Stimulated activated naive CD8-positive, alpha-beta T cell treated with anti-CD3 and anti-CD28 coated beads, Interleukin-15, Interleukin-2, amounts not matched to agents 100 ng/mL and 50 ng/mL, for 24 hours (primary cell): Measurements from ENCODE around the gene ADM5.
A peak's percentile ranks its signal among the peaks of the same experiment; 100 is the strongest.

Experiments used
- H3K27ac Mint-ChIP-seq: one replicate; pipeline ENCODE4 v1.8.0; 2021; ENCODE audit warnings: mild to moderate bottlenecking, mixed read lengths
- H3K27me3 Mint-ChIP-seq: one replicate; pipeline ENCODE4 v1.8.0; 2021; ENCODE audit warnings: mixed read lengths
- H3K36me3 Mint-ChIP-seq: one replicate; pipeline ENCODE4 v1.8.0; 2021; ENCODE audit warnings: low read depth, mixed read lengths
- H3K4me1 Mint-ChIP-seq: one replicate; pipeline ENCODE4 v1.8.0; 2021; ENCODE audit warnings: low read depth, mixed read lengths
- H3K4me3 Mint-ChIP-seq: one replicate; pipeline ENCODE4 v1.8.0; 2021; ENCODE audit warnings: mild to moderate bottlenecking, mixed read lengths
- H3K9me3 Mint-ChIP-seq: one replicate; pipeline ENCODE4 v1.8.0; 2021; ENCODE audit warnings: mixed read lengths

The ADM5 gene

GRCh38 chr19:49667473-49667872, 21.9 kb upstream of the ADM5 start:
- Mint-ChIP-seq H3K4me3 (peak overlapping the region; percentile 97), H3K36me3 (peaks cover 22% of the 10 kb centered on the region), H3K27ac (peak overlapping the region; percentile 93), H3K27me3 (no peaks in the 10 kb centered on the region), H3K9me3 (no peaks in the 10 kb centered on the region), H3K4me1 (peaks cover 46% of the 10 kb centered on the region)

- Mint-ChIP-seq H3K36me3 (peaks cover 20% of the 10 kb centered on the region), H3K27ac (no peak overlapping the region), H3K4me1 (peaks cover 27% of the 10 kb centered on the region), H3K4me3 (no peak overlapping the region), H3K9me3 (no peaks in the 10 kb centered on the region), H3K27me3 (no peaks in the 10 kb centered on the region)
Measured at GRCh38 chr19:49669516-49669915, 19.9 kb upstream of the ADM5 start.

- Mint-ChIP-seq H3K27me3 (no peaks in the 10 kb centered on the region), H3K9me3 (no peaks in the 10 kb centered on the region), H3K27ac (no peak overlapping the region), H3K4me3 (no peak overlapping the region), H3K36me3 (peaks cover 22% of the 10 kb centered on the region), H3K4me1 (peaks cover 19% of the 10 kb centered on the region)
Measured at GRCh38 chr19:49672131-49672919, 17.1 kb upstream of the ADM5 start.

- Mint-ChIP-seq H3K27me3 (no peaks in the 10 kb centered on the region), H3K36me3 (peaks cover 29% of the 10 kb centered on the region), H3K4me3 (peak overlapping the region; percentile 98), H3K9me3 (no peaks in the 10 kb centered on the region), H3K4me1 (peaks cover 44% of the 10 kb centered on the region), H3K27ac (peak overlapping the region; percentile 94)
Measured at GRCh38 chr19:49676136-49676783, 13.1 kb upstream of the ADM5 start.

- H3K9me3 Mint-ChIP-seq, result no peaks in the 10 kb centered on the region
- H3K36me3 Mint-ChIP-seq, result peaks cover 28% of the 10 kb centered on the region
- H3K4me1 Mint-ChIP-seq, result peaks cover 43% of the 10 kb centered on the region
- no peaks in the 10 kb centered on the region for H3K27me3 Mint-ChIP-seq
- peak overlapping the region; percentile 100 for H3K27ac Mint-ChIP-seq
- peak overlapping the region; percentile 98 for H3K4me3 Mint-ChIP-seq
Measured at GRCh38 chr19:49676784-49677230, 12.6 kb upstream of the ADM5 start.

GRCh38 chr19:49677231-49677900, 12.0 kb upstream of the ADM5 start, which contains the start of gene PRMT1:
Gene PRMT1, plus strand, starts transcription at chr19:49677271. Its CDS starts 10 bp downstream, at chr19:49677281.
- peak within 1 kb of the TSS; percentile 98 for H3K4me3 Mint-ChIP-seq
- H3K27ac Mint-ChIP-seq, result peak within 1 kb of the TSS; percentile 100
- H3K9me3 Mint-ChIP-seq, result no peaks in the 10 kb centered on the region
- peaks cover 43% of the 10 kb centered on the region for H3K4me1 Mint-ChIP-seq
- no peaks in the 10 kb centered on the region for H3K27me3 Mint-ChIP-seq
- H3K36me3 Mint-ChIP-seq, result peaks cover 32% of the 10 kb centered on the region

GRCh38 chr19:49677901-49678674, 11.3 kb upstream of the ADM5 start:
- Mint-ChIP-seq H3K4me3 (peak overlapping the region; percentile 98), H3K9me3 (no peaks in the 10 kb centered on the region), H3K36me3 (peaks cover 39% of the 10 kb centered on the region), H3K4me1 (peaks cover 44% of the 10 kb centered on the region), H3K27ac (peak overlapping the region; percentile 92), H3K27me3 (no peaks in the 10 kb centered on the region)

GRCh38 chr19:49678985-49679770, 10.2 kb upstream of the ADM5 start:
- H3K9me3 Mint-ChIP-seq, result no peaks in the 10 kb centered on the region
- H3K27me3 Mint-ChIP-seq, result no peaks in the 10 kb centered on the region
- peaks cover 44% of the 10 kb centered on the region for H3K4me1 Mint-ChIP-seq
- peak overlapping the region; percentile 98 for H3K4me3 Mint-ChIP-seq
- peak overlapping the region; percentile 84 for H3K27ac Mint-ChIP-seq
- peaks cover 45% of the 10 kb centered on the region for H3K36me3 Mint-ChIP-seq

- peaks cover 44% of the 10 kb centered on the region for H3K4me1 Mint-ChIP-seq
- H3K9me3 Mint-ChIP-seq, result no peaks in the 10 kb centered on the region
- peak overlapping the region; percentile 98 for H3K4me3 Mint-ChIP-seq
- peaks cover 47% of the 10 kb centered on the region for H3K36me3 Mint-ChIP-seq
- no peaks in the 10 kb centered on the region for H3K27me3 Mint-ChIP-seq
- peak overlapping the region; percentile 84 for H3K27ac Mint-ChIP-seq
Measured at GRCh38 chr19:49679771-49680413, 9.5 kb upstream of the ADM5 start.

- Mint-ChIP-seq H3K9me3 (no peaks in the 10 kb centered on the region), H3K4me1 (peaks cover 44% of the 10 kb centered on the region), H3K27me3 (no peaks in the 10 kb centered on the region), H3K27ac (peak overlapping the region; percentile 84), H3K36me3 (peaks cover 55% of the 10 kb centered on the region), H3K4me3 (peak overlapping the region; percentile 98)
Measured at GRCh38 chr19:49680421-49681351, 8.7 kb upstream of the ADM5 start.

- H3K4me3 Mint-ChIP-seq, result no peak overlapping the region
- H3K36me3 Mint-ChIP-seq, result peaks cover 62% of the 10 kb centered on the region
- no peak overlapping the region for H3K27ac Mint-ChIP-seq
- no peaks in the 10 kb centered on the region for H3K9me3 Mint-ChIP-seq
- peaks cover 38% of the 10 kb centered on the region for H3K4me1 Mint-ChIP-seq
- no peaks in the 10 kb centered on the region for H3K27me3 Mint-ChIP-seq
Measured at GRCh38 chr19:49681830-49682229, 7.6 kb upstream of the ADM5 start.

- Mint-ChIP-seq H3K9me3 (no peaks in the 10 kb centered on the region), H3K27me3 (no peaks in the 10 kb centered on the region), H3K4me1 (peaks cover 41% of the 10 kb centered on the region), H3K36me3 (peaks cover 63% of the 10 kb centered on the region), H3K4me3 (no peak overlapping the region), H3K27ac (no peak overlapping the region)
Measured at GRCh38 chr19:49682274-49682673, 7.1 kb upstream of the ADM5 start.

GRCh38 chr19:49683814-49684250, 5.6 kb upstream of the ADM5 start:
- H3K27me3 Mint-ChIP-seq, result no peaks in the 10 kb centered on the region
- H3K4me3 Mint-ChIP-seq, result no peak overlapping the region
- H3K27ac Mint-ChIP-seq, result no peak overlapping the region
- H3K4me1 Mint-ChIP-seq, result peaks cover 45% of the 10 kb centered on the region
- H3K36me3 Mint-ChIP-seq, result peaks cover 68% of the 10 kb centered on the region
- H3K9me3 Mint-ChIP-seq, result no peaks in the 10 kb centered on the region
